GM20000 (cell line): Measurements from ENCODE around the gene FANK1.
"Not testable (repeated sequence)": the region's sequence is repeated elsewhere in the genome, so short reads cannot be mapped to it uniquely, and the experiment has no call there.

ENCODE experiments used
- DNase-seq: peaks from one replicate; pipeline ENCODE4 v3.0.0; 2012; ENCODE audit warnings: low spot score
- CTCF ChIP-seq: IDR thresholded peaks from 2 replicates; pipeline ENCODE4 v1.5.1; 2012; ENCODE audit warnings: mild to moderate bottlenecking, control low read depth; ENCODE audit errors: extremely low read depth, missing control alignments

FANK1 gene

GRCh38 chr10:126045861-126046260, 149.5 kb downstream of the FANK1 start:
- no peak for DNase-seq
- no peak for TF ChIP-seq CTCF

DNA sequence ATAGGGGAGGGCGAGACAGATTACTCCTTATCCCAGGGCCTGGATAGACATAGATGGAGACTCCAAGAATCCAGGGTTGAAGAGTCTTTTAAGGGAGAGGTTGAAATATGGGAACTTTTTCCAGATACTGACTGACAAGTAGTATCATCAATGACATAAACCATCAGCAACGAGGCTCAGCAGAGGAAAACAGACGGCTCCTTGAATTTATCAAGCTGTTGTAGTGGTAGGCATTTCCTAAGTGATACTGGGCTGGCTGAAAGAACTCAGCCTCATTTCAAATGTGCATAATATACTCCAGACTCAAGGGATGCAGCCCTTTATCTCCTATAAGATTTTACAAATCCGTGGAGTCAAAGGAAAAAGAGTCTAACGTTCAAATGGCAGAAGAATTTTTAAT, 150.5 kb downstream of the FANK1 start:
- DNase-seq = no peak
- no peak for TF ChIP-seq CTCF

- not testable (repeated sequence) for DNase-seq
Measured at GRCh38 chr10:126047749-126048148, 151.4 kb downstream of the FANK1 start.

- no peak for TF ChIP-seq CTCF
- DNase-seq = no peak
Measured at GRCh38 chr10:126049759-126050700, 153.7 kb downstream of the FANK1 start.

DNA sequence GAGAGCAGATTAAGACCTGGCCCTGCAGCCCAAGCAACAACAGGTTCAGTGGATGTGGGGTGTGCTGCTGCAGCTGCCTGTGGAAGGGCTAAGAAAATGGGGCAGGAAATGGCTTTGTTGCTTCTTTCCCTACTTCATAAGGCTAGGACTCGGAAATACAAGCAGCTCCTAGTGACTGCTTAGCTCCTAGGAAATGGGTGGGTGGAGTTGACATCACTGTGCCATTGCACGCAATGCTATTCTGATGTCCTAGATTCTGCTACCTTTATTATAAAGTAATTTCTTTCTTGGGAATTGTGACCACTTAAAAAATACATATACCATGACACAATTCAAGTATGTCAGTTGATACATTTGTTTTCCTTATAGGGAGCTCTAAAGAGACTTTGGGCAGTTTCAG, 155.8 kb downstream of the FANK1 start:
- no peak for TF ChIP-seq CTCF

GRCh38 chr10:126054191-126054590, 157.8 kb downstream of the FANK1 start:
- TF ChIP-seq CTCF = no peak

More for the DNA sequence above, 155.8 kb downstream of the FANK1 start:
- no peak for DNase-seq

GRCh38 chr10:126057494-126057893, 161.1 kb downstream of the FANK1 start:
- no peak for DNase-seq
- no peak for TF ChIP-seq CTCF

More at GRCh38 chr10:126054191-126054590, 157.8 kb downstream of the FANK1 start:
- no peak for DNase-seq

DNA sequence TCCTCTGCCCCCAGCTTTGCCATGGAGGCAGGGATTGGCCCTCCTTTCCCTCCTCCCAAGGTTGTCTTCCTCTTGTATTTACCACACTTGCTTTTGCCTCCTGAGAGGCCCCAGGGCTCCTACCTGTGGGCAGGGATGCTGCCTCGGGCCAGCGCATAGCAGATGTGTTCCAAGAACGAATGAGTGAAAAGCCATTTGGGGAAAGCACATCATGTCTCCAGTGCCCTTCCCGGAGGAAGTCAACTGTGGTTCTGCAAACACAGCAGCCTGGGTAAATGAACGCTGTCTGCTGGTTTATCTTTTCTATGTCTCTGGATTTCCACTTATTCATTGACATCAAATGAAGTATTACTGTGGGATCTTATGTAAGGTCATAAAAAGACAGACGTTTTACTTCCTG, 161.7 kb downstream of the FANK1 start:
- DNase-seq = no peak
- no peak for TF ChIP-seq CTCF
